GM23248 (cell line): Measurements from ENCODE around the gene TNFSF8. TPM values are rescaled to one million over a fixed set of nuclear protein-coding genes. Genes with fewer than 3 reads are reported as not detected.

Source experiments
- DNase-seq: peaks from one replicate; pipeline ENCODE4 v3.0.0-alpha.2; 2015
- H2AFZ ChIP-seq: fragments of 200-600 bp; sonication (generic); 2 replicates; pipeline ENCODE4 v1.6.1; 2016; ENCODE audit warnings: antibody characterized with exemption
- H3F3A ChIP-seq: fragments of 200-600 bp; sonication (generic); 2 replicates; pipeline ENCODE4 v1.6.1; 2016; ENCODE audit warnings: mild to moderate bottlenecking, antibody characterized with exemption, mixed run types; ENCODE audit not compliant: insufficient read depth
- H3K27ac ChIP-seq: fragments of 200-600 bp; sonication (generic); 2 replicates; pipeline ENCODE4 v1.5.1; 2016; ENCODE audit warnings: mild to moderate bottlenecking
- H3K27me3 ChIP-seq: fragments of 200-600 bp; sonication (generic); replicated peaks from 2 replicates; pipeline ENCODE4 v1.6.1; 2016; ENCODE audit warnings: mild to moderate bottlenecking; ENCODE audit not compliant: insufficient read depth
- H3K36me3 ChIP-seq: fragments of 200-600 bp; sonication (generic); 2 replicates; pipeline ENCODE4 v1.6.1; 2016; ENCODE audit warnings: low read depth, mild to moderate bottlenecking
- H3K4me1 ChIP-seq: fragments of 200-600 bp; sonication (generic); 2 replicates; pipeline ENCODE4 v1.6.1; 2016; ENCODE audit warnings: mild to moderate bottlenecking; ENCODE audit not compliant: insufficient read depth
- H3K4me2 ChIP-seq: fragments of 200-600 bp; sonication (generic); one replicate; pipeline ENCODE4 v1.6.1; 2016; ENCODE audit warnings: mild to moderate bottlenecking; ENCODE audit not compliant: unreplicated experiment
- H3K4me3 ChIP-seq: fragments of 200-600 bp; sonication (generic); 2 replicates; pipeline ENCODE4 v1.5.1; 2016; ENCODE audit warnings: mild to moderate bottlenecking
- H3K79me2 ChIP-seq: fragments of 200-600 bp; sonication (generic); 2 replicates; pipeline ENCODE4 v1.6.1; 2016; ENCODE audit warnings: mild to moderate bottlenecking; ENCODE audit not compliant: insufficient read depth
- H3K9ac ChIP-seq: fragments of 200-600 bp; sonication (generic); 2 replicates; pipeline ENCODE4 v1.6.1; 2016; ENCODE audit warnings: mild to moderate bottlenecking
- H3K9me2 ChIP-seq: fragments of 200-600 bp; sonication (generic); 2 replicates; pipeline ENCODE4 v1.6.1; 2016; ENCODE audit warnings: mixed run types, mild to moderate bottlenecking, moderate library complexity; ENCODE audit not compliant: insufficient read depth
- H3K9me3 ChIP-seq: fragments of 200-600 bp; sonication (generic); one replicate; pipeline ENCODE4 v1.6.1; 2017; ENCODE audit warnings: low read depth
- H4K20me1 ChIP-seq: fragments of 200-600 bp; sonication (generic); 2 replicates; pipeline ENCODE4 v1.6.0; 2016; ENCODE audit not compliant: insufficient read depth
- EZH2 ChIP-seq: fragments of 200-600 bp; sonication (generic); IDR thresholded peaks from 2 replicates; pipeline ENCODE4 v1.6.1; 2018; ENCODE audit warnings: antibody characterized with exemption, mild to moderate bottlenecking; ENCODE audit not compliant: insufficient read depth, poor library complexity, severe bottlenecking
- EZH2phosphoT487 ChIP-seq: fragments of 200-600 bp; sonication (generic); IDR thresholded peaks from 2 replicates; pipeline ENCODE4 v1.6.1; 2018; ENCODE audit warnings: antibody characterized with exemption, moderate library complexity, mild to moderate bottlenecking, low read depth; ENCODE audit not compliant: insufficient read depth
- WGBS, 2 experiments: methylation state at CpG; one replicate each; pipeline ENCODE4 v1.1.6; 2015 to 2017; ENCODE audit warnings: low lambda C conversion rate in 2 of 2, low coverage in 1 of 2; ENCODE audit errors: missing lambda C conversion rate in 2 of 2; 5-methylcytosine and 5-hydroxymethylcytosine counted together
- in situ Hi-C: fragments of 300-500 bp; cut with MboI; formaldehyde crosslinking; loops from 2 replicates; pipeline ENCODE4 v1.15.0; 2020
- polyA plus RNA-seq: library from polyadenylated mRNA; unstranded; fragments of >200 nt; fragmentation: Nextera tagmentation; extraction: Ambion mirVana; gene quantifications from 2 replicates; pipeline ENCODE4 v1.2.1, GENCODE V29; 2016
- total RNA-seq: library from RNA; depleted of rRNA; stranded (reverse); fragments of >200 nt; shearing (Covaris generic); gene quantifications from 2 replicates; pipeline ENCODE4 v1.2.3, GENCODE V29; 2014

Gene TNFSF8
- total and polyA plus RNA-seq, 2 experiments from 2014 or later: not detected

DNA sequence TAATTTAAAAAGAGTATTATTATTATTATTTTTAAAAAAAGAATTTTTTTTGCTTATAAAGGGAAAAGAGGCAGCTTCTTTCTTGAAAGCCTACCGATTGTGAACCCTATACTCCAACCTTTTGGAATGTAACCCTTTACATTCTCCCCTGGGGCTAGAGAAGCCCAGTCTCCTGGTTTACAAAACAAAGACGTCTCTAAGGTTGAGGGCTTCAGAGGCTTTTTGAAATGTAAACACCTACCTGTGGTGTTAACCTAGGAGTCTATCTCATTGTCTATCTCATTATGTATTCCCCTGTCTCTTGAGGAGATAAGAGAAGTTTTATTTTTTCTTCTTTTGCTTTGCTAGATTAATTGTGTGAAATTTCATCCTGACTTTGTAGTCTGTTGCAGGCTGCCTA lies 4.7 kb downstream of the TNFSF8 start:
- H3K9me3 ChIP-seq: no peaks in the 10 kb centered on the region
- H3K9ac ChIP-seq: no peak overlapping the region
- no peak for TF ChIP-seq EZH2
- TF ChIP-seq EZH2phosphoT487: no peak
- H3K79me2 ChIP-seq: no peaks in the 10 kb centered on the region
- H4K20me1 ChIP-seq: no peaks in the 10 kb centered on the region
- H3K9me2 ChIP-seq: no peaks in the 10 kb centered on the region
- H3K4me3 ChIP-seq: no peak overlapping the region
- in situ Hi-C loops: no loop called here
- no peaks in the 10 kb centered on the region for H3K36me3 ChIP-seq
- no peak overlapping the region for H3K27ac ChIP-seq
- no peak overlapping the region for H2AFZ ChIP-seq
- 65 to 73% methylated on average over 2 of the region's 2 CpGs for WGBS, 2 experiments
- no peaks in the 10 kb centered on the region for H3F3A ChIP-seq
- H3K4me1 ChIP-seq: no peaks in the 10 kb centered on the region
- H3K27me3 ChIP-seq: peaks cover 15% of the 10 kb centered on the region
- no peak for DNase-seq
- H3K4me2 ChIP-seq: no peak overlapping the region

DNA sequence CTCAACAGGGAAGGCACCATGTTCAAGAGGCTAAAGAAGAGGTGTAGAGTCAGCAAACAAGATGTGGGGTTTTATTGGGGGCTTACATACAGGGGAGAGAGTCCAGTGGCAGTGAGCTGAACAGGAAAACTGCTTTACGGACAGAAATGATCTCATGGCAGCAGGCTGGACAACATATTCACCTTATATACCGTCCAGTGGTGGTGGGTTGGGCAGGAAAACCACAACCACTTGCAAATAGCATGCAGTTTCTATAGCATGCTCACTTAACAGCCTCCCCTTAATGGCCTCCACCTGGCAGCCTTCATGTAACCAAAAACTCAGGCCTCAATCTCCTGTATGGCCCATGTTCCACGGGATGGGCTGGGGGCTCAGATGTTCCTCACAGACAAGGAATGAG lies 5.4 kb downstream of the TNFSF8 start:
- no peak for DNase-seq
- Histone ChIP-seq H3K4me1 (no peaks in the 10 kb centered on the region), H3K9me2 (no peaks in the 10 kb centered on the region), H3K4me2 (no peak overlapping the region), H2AFZ (no peak overlapping the region), H3K9me3 (no peaks in the 10 kb centered on the region), H3K4me3 (no peak overlapping the region), H3K27me3 (peaks cover 15% of the 10 kb centered on the region), H4K20me1 (no peaks in the 10 kb centered on the region), H3F3A (no peaks in the 10 kb centered on the region), H3K9ac (no peak overlapping the region), H3K27ac (no peak overlapping the region), H3K36me3 (no peaks in the 10 kb centered on the region), H3K79me2 (no peaks in the 10 kb centered on the region)
- in situ Hi-C loops: no loop called here
- WGBS, 2 experiments: 52 to 57% methylated on average over 3 of the region's 3 CpGs
- no peak for TF ChIP-seq EZH2
- TF ChIP-seq EZH2phosphoT487: no peak

DNA sequence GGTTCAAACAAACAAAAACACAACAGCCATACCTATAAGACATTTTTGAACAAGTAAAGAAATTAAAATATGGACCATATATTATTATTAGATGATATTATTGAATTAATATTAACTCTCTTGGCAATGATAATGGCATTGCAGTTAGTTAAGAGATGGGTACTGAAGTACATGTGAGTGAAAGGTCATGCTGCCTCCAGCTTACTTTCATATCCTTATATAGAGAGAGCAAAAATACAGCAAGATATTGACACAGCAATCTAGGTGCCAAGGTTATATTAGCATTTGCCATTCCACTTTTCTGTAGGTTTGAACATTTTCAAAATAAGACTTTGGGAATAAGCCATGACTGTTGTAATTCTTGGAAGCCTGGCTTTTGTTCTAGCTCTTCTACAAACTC lies 6.1 kb downstream of the TNFSF8 start:
- H3K9me3 ChIP-seq: no peaks in the 10 kb centered on the region
- DNase-seq: no peak
- TF ChIP-seq EZH2phosphoT487 (no peak), EZH2 (no peak)
- no peaks in the 10 kb centered on the region for H3F3A ChIP-seq
- H2AFZ ChIP-seq: no peak overlapping the region
- no peaks in the 10 kb centered on the region for H3K36me3 ChIP-seq
- H3K9me2 ChIP-seq: no peaks in the 10 kb centered on the region
- H3K27me3 ChIP-seq: peaks cover 13% of the 10 kb centered on the region
- H3K4me2 ChIP-seq: no peak overlapping the region
- no peak overlapping the region for H3K27ac ChIP-seq
- no peaks in the 10 kb centered on the region for H3K79me2 ChIP-seq
- H4K20me1 ChIP-seq: no peaks in the 10 kb centered on the region
- no peak overlapping the region for H3K4me3 ChIP-seq
- in situ Hi-C loops: no loop called here
- no peak overlapping the region for H3K9ac ChIP-seq
- no peaks in the 10 kb centered on the region for H3K4me1 ChIP-seq

DNA sequence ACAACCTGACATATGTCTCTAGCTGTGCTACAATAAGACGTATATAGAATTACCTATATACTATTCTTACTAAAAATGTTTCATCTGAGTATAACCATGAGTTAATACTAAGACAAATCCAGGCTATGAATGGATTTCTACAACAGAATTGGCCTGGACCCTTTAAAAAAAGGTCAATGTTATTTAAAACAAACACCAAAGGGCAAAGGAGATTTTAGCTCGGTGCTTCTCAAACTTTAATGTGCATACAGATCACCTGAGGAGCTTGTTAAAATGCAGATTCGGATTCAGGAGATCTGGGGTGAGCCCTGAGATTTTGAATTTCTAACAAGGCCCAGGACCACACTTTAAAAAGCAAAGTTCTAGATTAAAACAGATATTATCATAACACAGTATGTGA lies 6.5 kb downstream of the TNFSF8 start:
- TF ChIP-seq EZH2phosphoT487: no peak
- no peak for TF ChIP-seq EZH2
- H3K27me3 ChIP-seq: peaks cover 10% of the 10 kb centered on the region

DNA sequence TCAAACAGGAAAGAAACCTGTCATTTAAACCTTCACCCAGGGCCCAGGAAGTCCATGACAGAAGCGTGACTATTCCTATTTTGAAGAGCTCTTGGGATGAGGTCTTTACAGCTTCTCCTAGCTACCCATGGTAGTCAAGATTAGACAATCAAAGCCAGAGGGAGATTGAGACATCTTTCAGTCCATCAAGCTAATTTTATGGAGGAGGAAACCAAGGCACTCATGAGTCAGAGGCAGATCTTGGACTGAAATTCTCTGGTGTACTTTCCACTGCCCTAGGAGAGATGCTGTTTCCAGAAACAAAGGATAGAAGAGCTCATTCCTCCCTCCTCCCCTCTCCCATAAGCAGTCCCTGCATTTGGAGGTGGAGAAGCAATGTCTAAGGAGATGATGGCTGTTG lies 9.2 kb downstream of the TNFSF8 start:
- Histone ChIP-seq H3F3A (no peaks in the 10 kb centered on the region), H3K4me1 (no peaks in the 10 kb centered on the region), H3K4me2 (no peak overlapping the region), H2AFZ (no peak overlapping the region), H3K36me3 (no peaks in the 10 kb centered on the region), H3K9me2 (no peaks in the 10 kb centered on the region), H3K9ac (no peak overlapping the region), H3K4me3 (no peak overlapping the region), H3K27ac (no peak overlapping the region), H4K20me1 (no peaks in the 10 kb centered on the region), H3K27me3 (peaks cover 7% of the 10 kb centered on the region; the same call in 1 of the 2 replicates), H3K79me2 (no peaks in the 10 kb centered on the region), H3K9me3 (no peaks in the 10 kb centered on the region)
- 65 to 67% methylated on average over 1 of the region's 1 CpG for WGBS, 2 experiments
- DNase-seq: no peak
- TF ChIP-seq EZH2: no peak
- TF ChIP-seq EZH2phosphoT487: no peak
- in situ Hi-C loops: no loop called here

More for the DNA sequence above, 6.5 kb downstream of the TNFSF8 start:
- Histone ChIP-seq H3K9me2 (no peaks in the 10 kb centered on the region), H3K9ac (no peak overlapping the region), H3F3A (no peaks in the 10 kb centered on the region), H3K9me3 (no peaks in the 10 kb centered on the region), H3K36me3 (no peaks in the 10 kb centered on the region), H2AFZ (no peak overlapping the region), H4K20me1 (no peaks in the 10 kb centered on the region), H3K4me1 (no peaks in the 10 kb centered on the region), H3K79me2 (no peaks in the 10 kb centered on the region), H3K4me3 (no peak overlapping the region), H3K4me2 (no peak overlapping the region), H3K27ac (no peak overlapping the region)
- in situ Hi-C loops: no loop called here
- DNase-seq: no peak
- WGBS, 2 experiments: 68 to 74% methylated on average over 3 of the region's 3 CpGs
